Measurements from ENCODE around the gene ARID1A.
"Not testable (repeated sequence)": the region's sequence is repeated elsewhere in the genome, so short reads cannot be mapped to it uniquely, and the experiment has no call there.

The ARID1A gene

DNA sequence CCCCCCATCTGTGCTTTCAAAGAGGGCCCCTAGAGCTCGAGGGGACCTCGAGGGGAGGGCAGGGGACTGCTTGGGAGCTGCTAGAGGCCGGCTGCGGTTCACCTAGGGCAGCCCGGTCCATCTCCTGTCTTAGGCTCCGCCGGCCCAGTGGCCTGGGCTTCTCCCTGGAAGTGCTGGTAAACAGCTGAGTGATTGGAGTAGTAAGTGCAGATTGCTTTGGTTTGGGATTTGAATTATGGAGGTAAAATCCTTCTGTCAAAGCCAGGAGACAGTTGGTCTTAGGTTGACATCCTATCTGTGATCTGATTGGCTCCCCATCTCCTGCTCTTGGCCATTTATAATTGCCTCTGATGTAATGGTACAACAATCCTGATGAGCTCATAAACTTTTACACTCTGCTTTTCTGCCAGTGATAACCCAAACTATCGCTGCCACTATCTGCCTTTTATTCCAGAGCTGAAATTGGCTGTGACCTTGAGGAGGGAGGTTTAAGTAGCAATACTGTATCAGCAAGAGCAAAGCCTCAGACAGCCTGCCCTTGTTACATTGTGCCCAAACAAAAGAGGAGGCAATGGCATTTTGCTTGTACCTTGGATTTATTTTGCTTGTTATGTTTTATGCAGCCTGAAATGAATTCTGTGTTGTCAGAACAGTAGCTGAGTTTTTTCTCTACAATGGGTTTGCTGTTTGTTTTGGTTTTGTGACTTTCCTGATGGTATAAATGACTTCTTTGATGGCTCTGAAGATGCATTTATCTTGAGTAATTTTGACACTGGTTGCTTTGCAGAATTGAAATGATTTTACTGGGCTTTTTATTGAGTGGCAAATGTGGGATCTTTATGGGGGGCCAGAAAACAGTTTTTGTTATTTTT is 2.4 kb downstream of the ARID1A start:
- peak in 1 of 3 experiments; percentile 25 for DNase-seq (ENCODE audit: low read depth in 3 of 3)

GRCh38 chr1:26700711-26701110 is 4.9 kb downstream of the ARID1A start:
- no peak for DNase-seq (ENCODE audit: low read depth in 3 of 3)

DNA sequence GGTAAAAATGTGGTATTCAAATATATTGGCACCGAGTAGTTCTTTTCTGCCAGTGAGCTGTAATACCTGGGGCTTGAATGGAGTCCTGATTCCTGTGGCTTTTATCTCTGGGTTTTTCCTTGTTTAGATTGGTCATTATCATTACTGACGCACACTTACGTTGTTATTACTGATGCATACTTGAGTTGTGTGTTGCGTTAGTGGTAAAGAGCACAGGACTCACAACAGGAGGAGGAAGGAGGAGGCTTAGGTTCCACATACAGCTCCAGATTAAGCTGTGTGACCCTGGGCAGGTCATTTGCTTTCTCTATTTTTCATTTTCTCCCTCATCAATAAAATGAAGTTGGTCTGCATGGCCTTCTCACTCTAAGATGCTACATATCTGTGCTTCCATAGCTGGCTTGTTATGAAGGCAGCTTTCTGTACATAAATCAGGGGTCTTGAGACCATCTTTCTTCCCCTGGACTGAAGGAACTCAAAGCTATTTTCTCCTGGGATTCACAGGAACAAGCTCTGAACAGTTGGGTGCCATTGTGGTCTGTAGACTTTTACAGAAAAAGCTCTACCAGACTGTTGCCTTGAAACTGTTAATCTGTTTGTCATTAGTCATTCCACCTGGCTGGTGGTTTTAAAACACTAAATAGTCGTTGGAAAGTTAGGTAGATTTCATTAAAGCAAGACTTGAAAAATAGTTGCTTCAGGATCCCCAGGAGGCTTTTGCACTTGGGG is 5.6 kb downstream of the ARID1A start:
- no peak for DNase-seq (ENCODE audit: low read depth in 3 of 3)

DNA sequence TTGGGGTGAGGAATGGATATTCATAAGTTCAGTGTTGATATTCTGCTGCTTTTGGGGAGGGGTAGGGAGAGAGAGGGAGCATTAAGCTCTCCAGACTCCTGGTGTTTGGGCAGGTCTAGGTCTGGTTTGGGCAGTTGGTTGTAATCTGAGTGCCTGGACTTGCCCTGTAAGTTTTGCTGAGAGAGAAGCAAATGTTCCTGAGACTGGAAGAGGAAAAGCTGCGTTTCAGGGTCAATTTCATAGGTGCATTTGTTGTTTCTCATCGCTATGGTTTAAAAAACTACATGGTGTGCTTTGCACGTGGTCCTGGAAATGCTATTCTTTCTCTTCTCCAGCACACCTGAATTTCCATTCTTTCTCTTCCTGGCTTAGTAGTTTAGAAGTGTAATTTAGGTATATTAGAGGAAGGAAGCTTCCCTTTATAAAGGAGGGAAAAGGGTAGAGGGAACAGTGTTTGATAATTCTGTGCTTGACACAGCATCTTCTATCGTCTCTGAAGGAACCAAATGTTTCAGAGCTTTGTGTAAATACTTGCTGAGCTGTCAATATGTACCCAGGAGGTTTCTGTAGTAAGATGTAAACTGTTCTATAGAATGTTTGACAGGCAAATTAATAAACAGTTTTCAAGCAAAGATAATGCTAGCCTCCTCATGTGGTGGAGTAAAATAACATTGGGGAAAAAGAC is 6.3 kb downstream of the ARID1A start:
- no peak for DNase-seq (ENCODE audit: low read depth in 3 of 3)

DNA sequence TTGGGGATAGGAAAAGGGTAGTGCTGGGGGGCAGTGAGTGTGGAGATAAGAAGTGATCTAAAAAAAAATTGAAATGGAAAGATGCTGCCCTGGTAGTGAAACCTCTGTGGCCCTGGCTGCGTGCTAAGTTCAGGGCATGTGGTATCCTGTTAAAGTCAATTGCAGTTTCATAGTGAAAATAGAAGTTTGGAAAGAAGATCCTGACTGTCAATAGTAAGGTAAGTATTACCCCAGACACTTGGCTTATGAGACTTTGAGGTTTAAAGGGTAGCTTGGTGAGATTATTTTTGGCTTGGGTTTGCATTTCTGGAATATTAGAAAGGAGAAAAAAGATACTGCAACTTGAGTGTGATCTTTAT is 6.8 kb downstream of the ARID1A start:
- peak in 1 of 3 experiments; percentile 51 for DNase-seq (ENCODE audit: low read depth in 3 of 3)

- DNase-seq (ENCODE audit: low read depth in 3 of 3): no peak
These were observed 7.7 kb downstream of the ARID1A start for GRCh38 chr1:26703478-26703877.

GRCh38 chr1:26704629-26705028 is 8.8 kb downstream of the ARID1A start:
- DNase-seq (ENCODE audit: low read depth in 3 of 3): no peak

DNA sequence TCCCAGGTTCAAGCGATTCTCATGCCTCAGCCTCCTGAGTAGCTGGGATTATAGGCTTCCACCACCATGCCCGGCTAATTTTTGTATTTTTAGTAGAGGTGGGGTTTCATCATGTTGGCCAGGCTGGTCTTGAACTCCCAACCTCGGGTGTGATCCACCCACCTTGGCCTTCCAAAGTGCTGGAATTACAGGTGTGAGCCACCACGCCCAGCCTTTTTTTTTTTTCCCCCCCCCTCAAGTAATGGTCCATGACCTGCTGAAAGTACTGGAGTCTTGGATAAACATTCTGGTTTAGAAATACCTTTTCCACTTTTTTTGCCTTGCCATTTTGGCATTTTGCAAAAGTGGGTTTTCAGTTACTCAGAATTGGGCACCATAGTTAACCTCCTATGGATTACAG is 9.4 kb downstream of the ARID1A start:
- not testable (repeated sequence) for DNase-seq (ENCODE audit: low read depth in 3 of 3)

DNA sequence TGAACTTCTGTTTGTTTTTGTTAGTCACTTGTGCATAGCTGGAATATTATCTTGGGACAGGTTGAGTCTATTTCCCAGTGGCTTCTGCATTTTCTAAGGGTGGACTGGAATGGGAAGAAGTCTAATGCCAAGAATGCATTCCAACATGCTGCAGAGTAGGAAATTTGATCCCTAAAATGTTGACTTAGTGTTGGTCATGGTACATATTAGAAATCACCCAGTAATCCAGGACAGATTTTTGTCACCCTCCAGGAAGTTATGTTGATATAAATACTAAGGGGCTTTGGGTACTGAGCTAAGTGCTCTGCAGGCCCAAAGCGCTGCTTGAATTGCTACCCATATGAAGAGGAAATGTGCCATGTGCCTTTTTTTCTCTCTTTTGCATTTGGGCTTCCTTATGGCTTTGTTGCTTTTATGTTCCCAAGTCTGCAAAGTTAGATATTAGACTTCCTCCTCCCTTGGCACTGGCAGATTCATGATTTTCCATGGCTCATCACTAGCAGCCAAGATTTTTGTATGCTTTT is 10.0 kb downstream of the ARID1A start:
- no peak for DNase-seq (ENCODE audit: low read depth in 3 of 3)

GRCh38 chr1:26706315-26706714 is 10.5 kb downstream of the ARID1A start:
- no peak for DNase-seq (ENCODE audit: low read depth in 3 of 3)

- DNase-seq (ENCODE audit: low read depth in 3 of 3): no peak
These were observed 15.0 kb downstream of the ARID1A start for GRCh38 chr1:26710811-26711210.

- DNase-seq (ENCODE audit: low read depth in 3 of 3): no peak
These were observed 16.0 kb downstream of the ARID1A start for GRCh38 chr1:26711777-26712176.

GRCh38 chr1:26717017-26717491 is 21.2 kb downstream of the ARID1A start:
- no peak for DNase-seq (ENCODE audit: low read depth in 3 of 3)

DNA sequence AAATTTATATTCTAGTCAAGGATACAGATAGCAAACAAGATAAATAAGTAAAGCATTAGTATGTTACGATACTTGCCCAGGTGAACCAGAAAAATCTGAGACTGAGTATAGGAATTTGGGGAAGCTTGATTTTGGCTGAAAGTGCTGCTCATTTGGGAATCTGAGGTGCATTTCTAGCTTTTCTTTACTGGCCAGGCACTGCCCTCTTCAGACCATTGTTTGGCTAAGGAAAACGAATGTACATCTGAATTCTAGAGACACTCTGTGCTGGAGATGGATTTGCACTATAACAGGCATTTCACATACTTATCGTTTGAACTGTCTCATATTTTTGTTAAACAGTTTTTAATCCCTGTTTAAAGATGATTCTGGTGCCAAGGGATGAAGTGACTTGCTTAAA is 23.4 kb downstream of the ARID1A start:
- DNase-seq (ENCODE audit: low read depth in 3 of 3): no peak

- DNase-seq (ENCODE audit: low read depth in 3 of 3): no peak
These were observed 26.0 kb downstream of the ARID1A start for GRCh38 chr1:26721669-26722355.

- peak in 2 of 3 experiments; percentile 18 to 41 for DNase-seq (ENCODE audit: low read depth in 3 of 3)
These were observed 27.5 kb downstream of the ARID1A start for GRCh38 chr1:26723013-26723991.

DNA sequence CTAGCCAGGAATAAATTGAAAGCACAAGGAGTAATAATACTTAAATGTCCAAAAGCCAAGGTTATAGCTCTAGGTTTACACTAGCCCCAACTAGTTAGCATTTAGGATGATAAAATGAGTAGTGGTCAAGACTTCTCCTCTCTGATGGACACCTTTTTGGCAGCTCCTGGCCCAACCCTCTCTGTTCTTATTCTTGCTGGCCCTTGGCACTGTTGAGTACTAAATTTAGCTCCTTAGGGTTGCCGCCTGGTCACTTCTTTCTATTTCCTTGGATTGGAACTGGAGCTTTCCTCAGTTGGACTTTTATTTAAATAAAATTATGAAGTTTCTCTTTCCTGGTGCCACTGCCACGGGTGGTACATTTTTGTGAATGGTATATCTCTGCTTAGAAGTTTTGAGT is 28.3 kb downstream of the ARID1A start:
- no peak for DNase-seq (ENCODE audit: low read depth in 3 of 3)

DNA sequence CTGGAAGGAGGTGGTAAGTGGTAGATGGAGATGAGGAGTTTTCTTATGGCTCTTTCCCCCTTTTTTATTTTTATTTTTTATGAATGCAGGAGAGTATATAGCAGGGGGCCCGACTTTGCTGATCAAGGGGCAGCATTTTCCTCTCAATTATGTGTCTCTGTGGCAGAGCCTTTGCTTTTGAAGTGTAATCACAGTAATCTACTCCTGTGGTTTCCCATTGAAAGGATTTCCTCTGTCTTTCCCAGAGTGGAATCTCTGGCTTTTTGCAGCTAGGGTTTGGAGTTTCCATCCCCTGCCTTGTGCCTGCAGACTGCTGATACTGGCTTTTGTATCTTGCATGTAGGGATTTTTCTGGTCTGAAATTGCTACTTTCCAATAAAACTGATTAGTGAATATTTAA is 29.1 kb downstream of the ARID1A start:
- no peak for DNase-seq (ENCODE audit: low read depth in 3 of 3)

DNA sequence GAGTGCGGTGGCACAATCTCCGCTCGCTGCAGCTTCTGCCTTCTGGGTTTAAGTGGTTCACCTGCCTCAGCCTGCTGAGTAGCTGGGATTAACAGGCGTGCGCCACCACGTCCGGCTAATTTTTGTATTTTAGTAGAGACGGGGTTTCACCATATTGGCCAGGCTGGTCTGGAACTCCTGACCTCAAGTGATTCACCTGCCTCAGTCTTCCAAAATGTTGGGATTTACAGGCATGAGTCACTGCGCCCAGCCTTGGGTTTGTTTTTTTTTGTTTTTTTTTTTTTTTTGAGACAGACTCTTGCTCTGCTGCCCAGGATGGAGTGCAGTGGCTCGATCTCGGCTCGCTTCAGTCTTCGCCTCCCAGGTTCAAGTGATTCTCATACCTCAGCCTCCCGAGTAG is 30.1 kb downstream of the ARID1A start:
- DNase-seq (ENCODE audit: low read depth in 3 of 3): not testable (repeated sequence)

DNA sequence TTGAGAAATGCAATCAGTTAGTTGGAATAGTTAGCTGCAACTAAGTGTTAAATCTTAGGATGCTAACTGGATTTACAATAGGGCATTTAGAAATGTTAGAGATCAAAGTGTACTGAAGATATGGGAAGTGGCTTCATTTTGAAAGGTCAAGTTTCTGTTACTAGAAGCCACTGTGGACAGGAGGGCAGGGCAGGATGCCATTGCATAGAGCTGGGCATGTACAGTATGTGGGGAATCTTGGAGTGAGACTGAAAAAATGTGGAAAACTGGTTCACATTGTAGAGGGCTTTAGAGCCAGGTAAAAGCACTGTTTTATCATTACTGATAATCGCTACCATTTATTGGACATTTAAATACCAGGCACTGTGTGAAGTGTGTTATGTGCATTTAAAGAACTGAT is 31.0 kb downstream of the ARID1A start:
- DNase-seq (ENCODE audit: low read depth in 3 of 3): no peak
